K562 (cell line): Measurements from ENCODE around the gene MBOAT7. TPM values are rescaled to one million over a fixed set of nuclear protein-coding genes. Genes with fewer than 3 reads are reported as not detected.
A peak's percentile ranks its signal among the peaks of the same experiment; 100 is the strongest.

ENCODE experiments used
- ARID1B ChIP-seq: fragments of 450-650 bp; IDR thresholded peaks from 2 replicates; pipeline ENCODE4 v1.6.1; 2016; ENCODE audit warnings: antibody characterized with exemption, mild to moderate bottlenecking, inconsistent platforms
- CHD2 ChIP-seq: IDR thresholded peaks from 2 replicates; pipeline ENCODE4 v1.6.1; 2011; ENCODE audit warnings: low read depth, low read length
- FOXJ2 ChIP-seq: fragments of 200-800 bp; sonication (Bioruptor generic); IDR thresholded peaks from 2 replicates; pipeline ENCODE4 v1.6.1; 2016; ENCODE audit warnings: missing genetic modification characterization, missing compliant biosample characterization
- FUS ChIP-seq: fragments of 200-400 bp; formaldehyde crosslinking; optimal IDR thresholded peaks from 2 replicates; pipeline ENCODE3; 2017; ENCODE audit warnings: low read depth, low read length
- HNRNPLL ChIP-seq: fragments of 200-400 bp; formaldehyde crosslinking; IDR thresholded peaks from 2 replicates; pipeline ENCODE4 v1.6.1; 2017; ENCODE audit warnings: low read length, low read depth, mild to moderate bottlenecking; ENCODE audit not compliant: poor library complexity, severe bottlenecking
- HNRNPUL1 ChIP-seq: fragments of 200-400 bp; formaldehyde crosslinking; IDR thresholded peaks from 2 replicates; pipeline ENCODE4 v1.6.1; 2017; ENCODE audit warnings: low read length
- NFXL1 ChIP-seq: fragments of 450-650 bp; formaldehyde crosslinking; IDR thresholded peaks from 2 replicates; pipeline ENCODE4 v1.4.0; 2021; ENCODE audit warnings: mild to moderate bottlenecking
- NR2F6 ChIP-seq: fragments of 450-650 bp; formaldehyde crosslinking; IDR thresholded peaks from 2 replicates; pipeline ENCODE4 v1.4.0; 2020; ENCODE audit warnings: mild to moderate bottlenecking
- NR3C1 ChIP-seq: sonication (generic); formaldehyde crosslinking; IDR thresholded peaks from 2 replicates; pipeline ENCODE4 v1.8.1; 2022; ENCODE audit warnings: missing genetic modification reagents
- PHB ChIP-seq: fragments of 250-450 bp; sonication (Bioruptor Pico); IDR thresholded peaks from 2 replicates; pipeline ENCODE4 v1.5.0; 2021
- PHB2 ChIP-seq: fragments of 450-650 bp; IDR thresholded peaks from 2 replicates; pipeline ENCODE4 v1.6.1; 2017; ENCODE audit warnings: low read depth
- POLR2A ChIP-seq: fragments of 450-650 bp; conservative IDR thresholded peaks from 2 replicates; pipeline ENCODE4 v1.6.1; 2016
- POLR2AphosphoS5 ChIP-seq: IDR thresholded peaks from 2 replicates; pipeline ENCODE4 v1.6.1; 2011; ENCODE audit warnings: mild to moderate bottlenecking, low read depth, low read length, moderate library complexity; ENCODE audit not compliant: control insufficient read depth, insufficient read depth
- RAD51 ChIP-seq: fragments of 450-650 bp; IDR thresholded peaks from 2 replicates; pipeline ENCODE4 v1.7.1; 2016; ENCODE audit warnings: low read depth, mild to moderate bottlenecking, borderline replicate concordance
- RBM25 ChIP-seq: fragments of 200-400 bp; formaldehyde crosslinking; IDR thresholded peaks from 2 replicates; pipeline ENCODE4 v1.6.1; 2018; ENCODE audit warnings: low read length, low read depth, moderate library complexity; ENCODE audit not compliant: severe bottlenecking
- ZNF12 ChIP-seq: sonication (generic); formaldehyde crosslinking; IDR thresholded peaks from 2 replicates; pipeline ENCODE4 v1.4.0; 2020; ENCODE audit warnings: mild to moderate bottlenecking, missing genetic modification reagents
- ZNF41 ChIP-seq: fragments of 250-450 bp; sonication (Bioruptor Pico); conservative IDR thresholded peaks from 2 replicates; pipeline ENCODE4 v1.4.0; 2020; ENCODE audit warnings: mild to moderate bottlenecking
- ZNF551 ChIP-seq: fragments of 250-450 bp; sonication (Bioruptor Pico); IDR thresholded peaks from 2 replicates; pipeline ENCODE4 v1.5.0; 2021; ENCODE audit warnings: mild to moderate bottlenecking, moderate library complexity
- ZNF561 ChIP-seq: fragments of 450-650 bp; formaldehyde crosslinking; conservative IDR thresholded peaks from 2 replicates; pipeline ENCODE4 v1.4.0; 2020; ENCODE audit warnings: mild to moderate bottlenecking, moderate library complexity
- ZNF764 ChIP-seq: fragments of 250-450 bp; sonication (Bioruptor Pico); IDR thresholded peaks from 2 replicates; pipeline ENCODE4 v1.4.0; 2020; ENCODE audit warnings: low read depth, mild to moderate bottlenecking, moderate library complexity
- polyA plus RNA-seq, 8 experiments: library from polyadenylated mRNA; depleted of rRNA in 4 of 8; stranded (reverse) in 5 of 8; unstranded in 3 of 8; fragments of >200 nt; fragmentation: Nextera tagmentation in 2 of 8; fragmentation: Illumina TruSeq in 1 of 8; extraction: Ambion mirVana in 2 of 8; extraction: Trizol in 1 of 8; gene quantifications; 2 replicates each; pipeline versions ENCODE4 v1.2.1 to v1.2.3, GENCODE V29; 2011 to 2014; ENCODE audit warnings: inconsistent platforms in 1 of 8, missing spikeins in 1 of 8
- total RNA-seq, 7 experiments: library from RNA; depleted of rRNA in 6 of 7; stranded (reverse); fragments of >200 nt in 6 of 7; fragmentation: Illumina TruSeq in 2 of 7; extraction: Trizol in 2 of 7; gene quantifications; 2 replicates each; pipeline versions ENCODE4 v1.2.1 to v1.2.3, GENCODE V29; 2011 to 2021; ENCODE audit warnings: low replicate concordance in 1 of 7
- TF ChIP-seq, protein P1 (sequence below): fragments of 250-450 bp; sonication (Bioruptor Pico); IDR thresholded peaks from 2 replicates; pipeline ENCODE4 v1.9.0; 2021; ENCODE audit warnings: mild to moderate bottlenecking, inconsistent platforms
- TF ChIP-seq, protein P2 (sequence below): fragments of 250-450 bp; sonication (Bioruptor Pico); IDR thresholded peaks from 2 replicates; pipeline ENCODE4 v1.8.0; 2021; ENCODE audit warnings: mild to moderate bottlenecking, moderate library complexity
- TF ChIP-seq, protein P3 (sequence below): fragments of 450-650 bp; IDR thresholded peaks from 2 replicates; pipeline ENCODE4 v1.6.1; 2017; ENCODE audit warnings: antibody characterized with exemption
- TF ChIP-seq, protein P4 (sequence below): fragments of 450-650 bp; formaldehyde crosslinking; IDR thresholded peaks from 2 replicates; pipeline ENCODE4 v1.4.0; 2020; ENCODE audit warnings: mild to moderate bottlenecking

The MBOAT7 gene
- total and polyA plus RNA-seq, 9 of the 15 experiments (the other 6 are each of a cell fraction or from before 2014, with no cell fraction given): 1.4 to 153 (median 56.1) TPM

DNA sequence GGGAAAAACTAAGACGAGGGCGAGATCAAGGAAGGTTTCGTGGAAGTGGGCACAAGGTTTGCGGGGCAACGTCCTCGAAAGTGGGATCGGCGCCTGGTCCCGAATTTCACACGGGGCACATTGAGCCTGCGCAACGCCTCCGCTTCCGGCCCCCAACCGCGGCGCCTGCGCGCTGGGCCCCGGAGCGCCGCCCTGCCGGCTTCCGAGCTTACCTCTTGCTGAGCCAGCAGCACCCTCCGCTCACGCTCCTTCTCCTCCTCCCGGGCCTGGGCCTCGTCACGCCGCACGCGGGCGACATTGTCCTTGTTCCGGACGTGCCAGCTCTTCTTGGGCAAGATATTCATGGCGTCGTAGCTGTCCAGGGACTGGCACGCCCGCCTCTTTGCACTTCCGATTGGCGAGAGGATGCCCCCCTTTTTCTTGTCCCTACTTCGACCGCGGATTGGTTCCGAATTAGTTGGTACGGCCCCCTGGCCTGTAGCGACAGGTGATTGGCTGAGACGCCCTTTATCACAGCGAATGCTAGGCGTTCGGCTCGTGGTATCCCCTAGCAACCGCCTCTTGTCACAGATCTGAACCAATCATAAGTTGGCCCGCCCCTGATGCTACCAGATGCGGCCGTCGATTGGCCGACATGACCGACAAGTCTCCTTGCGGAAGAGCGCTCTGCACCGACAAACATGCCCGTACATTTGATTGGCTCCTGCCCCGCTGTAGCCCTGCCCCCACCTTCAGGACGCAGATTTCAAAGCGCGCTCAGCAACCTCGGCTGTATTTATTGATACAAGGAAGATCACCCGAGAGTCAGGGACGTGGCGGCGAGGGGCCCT is 29.8 kb downstream of the MBOAT7 start, which contains the start of gene LENG1 (continued):
- TF ChIP-seq, protein P1, sequence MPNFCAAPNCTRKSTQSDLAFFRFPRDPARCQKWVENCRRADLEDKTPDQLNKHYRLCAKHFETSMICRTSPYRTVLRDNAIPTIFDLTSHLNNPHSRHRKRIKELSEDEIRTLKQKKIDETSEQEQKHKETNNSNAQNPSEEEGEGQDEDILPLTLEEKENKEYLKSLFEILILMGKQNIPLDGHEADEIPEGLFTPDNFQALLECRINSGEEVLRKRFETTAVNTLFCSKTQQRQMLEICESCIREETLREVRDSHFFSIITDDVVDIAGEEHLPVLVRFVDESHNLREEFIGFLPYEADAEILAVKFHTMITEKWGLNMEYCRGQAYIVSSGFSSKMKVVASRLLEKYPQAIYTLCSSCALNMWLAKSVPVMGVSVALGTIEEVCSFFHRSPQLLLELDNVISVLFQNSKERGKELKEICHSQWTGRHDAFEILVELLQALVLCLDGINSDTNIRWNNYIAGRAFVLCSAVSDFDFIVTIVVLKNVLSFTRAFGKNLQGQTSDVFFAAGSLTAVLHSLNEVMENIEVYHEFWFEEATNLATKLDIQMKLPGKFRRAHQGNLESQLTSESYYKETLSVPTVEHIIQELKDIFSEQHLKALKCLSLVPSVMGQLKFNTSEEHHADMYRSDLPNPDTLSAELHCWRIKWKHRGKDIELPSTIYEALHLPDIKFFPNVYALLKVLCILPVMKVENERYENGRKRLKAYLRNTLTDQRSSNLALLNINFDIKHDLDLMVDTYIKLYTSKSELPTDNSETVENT (CRISPR knock-in tag): no peak
- no peak for TF ChIP-seq FUS
- no peak for TF ChIP-seq ZNF551 (CRISPR knock-in tag)
- TF ChIP-seq, protein P2, sequence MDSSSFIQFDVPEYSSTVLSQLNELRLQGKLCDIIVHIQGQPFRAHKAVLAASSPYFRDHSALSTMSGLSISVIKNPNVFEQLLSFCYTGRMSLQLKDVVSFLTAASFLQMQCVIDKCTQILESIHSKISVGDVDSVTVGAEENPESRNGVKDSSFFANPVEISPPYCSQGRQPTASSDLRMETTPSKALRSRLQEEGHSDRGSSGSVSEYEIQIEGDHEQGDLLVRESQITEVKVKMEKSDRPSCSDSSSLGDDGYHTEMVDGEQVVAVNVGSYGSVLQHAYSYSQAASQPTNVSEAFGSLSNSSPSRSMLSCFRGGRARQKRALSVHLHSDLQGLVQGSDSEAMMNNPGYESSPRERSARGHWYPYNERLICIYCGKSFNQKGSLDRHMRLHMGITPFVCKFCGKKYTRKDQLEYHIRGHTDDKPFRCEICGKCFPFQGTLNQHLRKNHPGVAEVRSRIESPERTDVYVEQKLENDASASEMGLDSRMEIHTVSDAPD (CRISPR knock-in tag): no peak
- 0 out of 2 replicates have a peak, but pooled peaks have one; percentile 43 for TF ChIP-seq ZNF12
- TF ChIP-seq CHD2: peak; percentile 88
- no peak for TF ChIP-seq ARID1B
- no peak for TF ChIP-seq ZNF41 (CRISPR knock-in tag)
- TF ChIP-seq, protein P3, sequence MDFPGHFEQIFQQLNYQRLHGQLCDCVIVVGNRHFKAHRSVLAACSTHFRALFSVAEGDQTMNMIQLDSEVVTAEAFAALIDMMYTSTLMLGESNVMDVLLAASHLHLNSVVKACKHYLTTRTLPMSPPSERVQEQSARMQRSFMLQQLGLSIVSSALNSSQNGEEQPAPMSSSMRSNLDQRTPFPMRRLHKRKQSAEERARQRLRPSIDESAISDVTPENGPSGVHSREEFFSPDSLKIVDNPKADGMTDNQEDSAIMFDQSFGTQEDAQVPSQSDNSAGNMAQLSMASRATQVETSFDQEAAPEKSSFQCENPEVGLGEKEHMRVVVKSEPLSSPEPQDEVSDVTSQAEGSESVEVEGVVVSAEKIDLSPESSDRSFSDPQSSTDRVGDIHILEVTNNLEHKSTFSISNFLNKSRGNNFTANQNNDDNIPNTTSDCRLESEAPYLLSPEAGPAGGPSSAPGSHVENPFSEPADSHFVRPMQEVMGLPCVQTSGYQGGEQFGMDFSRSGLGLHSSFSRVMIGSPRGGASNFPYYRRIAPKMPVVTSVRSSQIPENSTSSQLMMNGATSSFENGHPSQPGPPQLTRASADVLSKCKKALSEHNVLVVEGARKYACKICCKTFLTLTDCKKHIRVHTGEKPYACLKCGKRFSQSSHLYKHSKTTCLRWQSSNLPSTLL: no peak
- no peak for TF ChIP-seq HNRNPUL1
- peak; percentile 89 for TF ChIP-seq POLR2A
- peak; percentile 98 for TF ChIP-seq RBM25
- no peak for TF ChIP-seq ZNF561 (CRISPR knock-in tag)
- peak; percentile 85 for TF ChIP-seq POLR2AphosphoS5
- no peak for TF ChIP-seq PHB2
- TF ChIP-seq FOXJ2 (tag): peak; percentile 55; the same call in 1 of the 2 replicates
- no peak for TF ChIP-seq PHB
- no peak for TF ChIP-seq RAD51
- TF ChIP-seq, protein P4, sequence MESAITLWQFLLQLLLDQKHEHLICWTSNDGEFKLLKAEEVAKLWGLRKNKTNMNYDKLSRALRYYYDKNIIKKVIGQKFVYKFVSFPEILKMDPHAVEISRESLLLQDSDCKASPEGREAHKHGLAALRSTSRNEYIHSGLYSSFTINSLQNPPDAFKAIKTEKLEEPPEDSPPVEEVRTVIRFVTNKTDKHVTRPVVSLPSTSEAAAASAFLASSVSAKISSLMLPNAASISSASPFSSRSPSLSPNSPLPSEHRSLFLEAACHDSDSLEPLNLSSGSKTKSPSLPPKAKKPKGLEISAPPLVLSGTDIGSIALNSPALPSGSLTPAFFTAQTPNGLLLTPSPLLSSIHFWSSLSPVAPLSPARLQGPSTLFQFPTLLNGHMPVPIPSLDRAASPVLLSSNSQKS: no peak
- no peak for TF ChIP-seq NR3C1
- no peak for TF ChIP-seq NFXL1 (CRISPR knock-in tag)
- TF ChIP-seq ZNF764 (CRISPR knock-in tag): no peak
- TF ChIP-seq HNRNPLL: peak; percentile 36
- TF ChIP-seq NR2F6: no peak
